PC-9 (cell line): ENCODE measurements around the gene NQO2. TPM values are rescaled to one million over a fixed set of nuclear protein-coding genes. Genes with fewer than 3 reads are reported as not detected.

ENCODE experiments used
- BruUV-seq: library from RNA; stranded (reverse); fragments of 400-500 nt; replicated peaks from 2 replicates; lab custom pipeline; 2021; lab: Mats Ljungman, UMichigan
- CTCF ChIA-PET: fragments of 300-600 bp; sonication (Branson Sonifier 250); formaldehyde crosslinking; loops from one replicate; lab custom pipeline; 2022; ENCODE audit warnings: antibody characterized with exemption; lab: Charles Lee
- POLR2A ChIA-PET: fragments of 300-600 bp; sonication (Branson Sonifier 250); formaldehyde crosslinking; loops from one replicate; lab custom pipeline; 2022; ENCODE audit warnings: antibody characterized with exemption; ENCODE audit not compliant: unreplicated experiment; lab: Charles Lee
- DNase-seq, 2 experiments: peaks; one replicate each; pipeline versions ENCODE4 v3.0.0 to v3.0.0-alpha.2; 2015 to 2022; ENCODE audit warnings: mixed read lengths in 1 of 2
- H2AFZ ChIP-seq: fragments of 200-600 bp; sonication (generic); 2 replicates; pipeline ENCODE4 v1.8.1; 2017; ENCODE audit warnings: antibody characterized with exemption
- H3F3A ChIP-seq: fragments of 200-600 bp; sonication (generic); 2 replicates; pipeline ENCODE4 v1.8.1; 2017; ENCODE audit warnings: antibody characterized with exemption, mild to moderate bottlenecking, low read depth; ENCODE audit not compliant: insufficient read depth
- H3K27ac ChIP-seq: fragments of 200-600 bp; sonication (generic); 2 replicates; pipeline ENCODE4 v1.6.1; 2016; ENCODE audit warnings: mixed run types
- H3K27me3 ChIP-seq: fragments of 200-600 bp; sonication (generic); 2 replicates; pipeline ENCODE4 v1.6.1; 2016; ENCODE audit warnings: low read depth, mixed run types; ENCODE audit not compliant: insufficient read depth
- H3K36me3 ChIP-seq: fragments of 200-600 bp; sonication (generic); 2 replicates; pipeline ENCODE4 v1.6.1; 2016; ENCODE audit warnings: low read depth, mixed run types
- H3K4me1 ChIP-seq: fragments of 200-600 bp; sonication (generic); replicated peaks from 2 replicates; pipeline ENCODE4 v1.6.1; 2016; ENCODE audit warnings: mixed run types; ENCODE audit not compliant: insufficient read depth
- H3K4me2 ChIP-seq: fragments of 200-600 bp; sonication (generic); 2 replicates; pipeline ENCODE4 v1.6.1; 2017; ENCODE audit warnings: mixed run types
- H3K4me3 ChIP-seq: fragments of 200-600 bp; sonication (generic); 2 replicates; pipeline ENCODE4 v1.6.1; 2016; ENCODE audit warnings: mixed run types
- H3K79me2 ChIP-seq: fragments of 200-600 bp; sonication (generic); 2 replicates; pipeline ENCODE4 v1.6.1; 2017; ENCODE audit warnings: low read depth, mixed run types
- H3K9me2 ChIP-seq: fragments of 200-600 bp; sonication (generic); 2 replicates; pipeline ENCODE4 v1.8.1; 2017; ENCODE audit warnings: mild to moderate bottlenecking; ENCODE audit not compliant: insufficient read depth
- H3K9me3 ChIP-seq: fragments of 200-600 bp; sonication (generic); 2 replicates; pipeline ENCODE4 v1.8.1; 2016; ENCODE audit warnings: low read depth; ENCODE audit not compliant: insufficient read depth
- H4K20me1 ChIP-seq: fragments of 200-600 bp; sonication (generic); 2 replicates; pipeline ENCODE4 v1.8.1; 2017; ENCODE audit not compliant: insufficient read depth
- CTCF ChIP-seq: fragments of 200-600 bp; sonication (generic); conservative IDR thresholded peaks from 2 replicates; pipeline ENCODE4 v1.6.1; 2017; ENCODE audit warnings: mixed run types, antibody characterized with exemption, mild to moderate bottlenecking, moderate library complexity
- EZH2 ChIP-seq: fragments of 200-600 bp; sonication (generic); IDR thresholded peaks from 2 replicates; pipeline ENCODE4 v1.8.0; 2017; ENCODE audit warnings: antibody characterized with exemption, low read depth
- intact Hi-C: fragments of 100-400 bp; cut with micrococcal nuclease; formaldehyde crosslinking; loops from one replicate; pipeline ENCODE4 v1.10.0; 2022; ENCODE audit not compliant: unreplicated experiment
- total RNA-seq: library from RNA; stranded (reverse); gene quantifications from 2 replicates; pipeline ENCODE4 v1.2.3, GENCODE V29; 2021

Gene NQO2
- total RNA-seq, 1 experiment from 2014 or later = 82.9 TPM

GRCh38 chr6:2967936-2968335 is 31.8 kb upstream of the NQO2 start:
- CTCF ChIA-PET = interaction anchor here (0.9 kb wide), 1 partner anchor 38 kb away, joined by 3 read pairs; no protein-coding TSS in a partner anchor
- no TSS peak for BruUV-seq
- POLR2A ChIA-PET = no interaction called here
- TF ChIP-seq EZH2 (no peak), CTCF (no peak)
- DNase-seq = no peak
- Histone ChIP-seq H3K4me2 (no peak overlapping the region), H3K27me3 (no peaks in the 10 kb centered on the region), H4K20me1 (no peaks in the 10 kb centered on the region), H3K4me1 (peaks cover 7% of the 10 kb centered on the region; the same call in 1 of the 2 replicates), H2AFZ (no peak overlapping the region), H3F3A (peaks cover 13% of the 10 kb centered on the region; the same call in 1 of the 2 replicates), H3K27ac (no peak overlapping the region), H3K4me3 (no peak overlapping the region), H3K79me2 (peaks cover 29% of the 10 kb centered on the region), H3K36me3 (no peaks in the 10 kb centered on the region), H3K9me2 (no peaks in the 10 kb centered on the region), H3K9me3 (no peaks in the 10 kb centered on the region)
- intact Hi-C loops = no loop called here

- BruUV-seq = TSS peak; percentile 3
- ChIA-PET POLR2A (interaction anchor here (0.6 kb wide), 1 partner anchor 205 kb away, joined by 4 read pairs; no protein-coding TSS in a partner anchor), CTCF (no interaction called here)
- peaks cover 26% of the 10 kb centered on the region for H3K79me2 ChIP-seq
- H3K4me2 ChIP-seq = no peak overlapping the region
- intact Hi-C loops = no loop called here
- no peak overlapping the region for H3K27ac ChIP-seq
- no peak for DNase-seq
- TF ChIP-seq EZH2 (no peak), CTCF (no peak)
- no peaks in the 10 kb centered on the region for H3K27me3 ChIP-seq
- no peak overlapping the region for H3K4me3 ChIP-seq
- H3K4me1 ChIP-seq = peaks cover 7% of the 10 kb centered on the region; the same call in 1 of the 2 replicates
- H2AFZ ChIP-seq = no peak overlapping the region
- no peaks in the 10 kb centered on the region for H3K36me3 ChIP-seq
- no peaks in the 10 kb centered on the region for H4K20me1 ChIP-seq
- peaks cover 13% of the 10 kb centered on the region; the same call in 1 of the 2 replicates for H3F3A ChIP-seq
- no peaks in the 10 kb centered on the region for H3K9me2 ChIP-seq
- no peaks in the 10 kb centered on the region for H3K9me3 ChIP-seq
These were observed 31.0 kb upstream of the NQO2 start for GRCh38 chr6:2968600-2969135.

- peaks cover 13% of the 10 kb centered on the region; the same call in 1 of the 2 replicates for H3F3A ChIP-seq
- no peaks in the 10 kb centered on the region for H3K9me2 ChIP-seq
- peaks cover 7% of the 10 kb centered on the region; the same call in 1 of the 2 replicates for H3K4me1 ChIP-seq
- H3K27ac ChIP-seq = no peak overlapping the region
- ChIA-PET CTCF (no interaction called here), POLR2A (no interaction called here)
- intact Hi-C loops = no loop called here
- no peaks in the 10 kb centered on the region for H4K20me1 ChIP-seq
- H3K36me3 ChIP-seq = no peaks in the 10 kb centered on the region
- H3K79me2 ChIP-seq = peaks cover 26% of the 10 kb centered on the region
- H3K4me2 ChIP-seq = no peak overlapping the region
- no peaks in the 10 kb centered on the region for H3K9me3 ChIP-seq
- TF ChIP-seq CTCF (no peak), EZH2 (no peak)
- no peak for DNase-seq
- H3K27me3 ChIP-seq = no peaks in the 10 kb centered on the region
- no TSS peak for BruUV-seq
- no peak overlapping the region for H3K4me3 ChIP-seq
- H2AFZ ChIP-seq = no peak overlapping the region
These were observed 30.1 kb upstream of the NQO2 start for GRCh38 chr6:2969549-2969948.
